Gastroesophageal sphincter (tissue), 4 donors: ENCODE data around the gene SPINK9. TPM values are rescaled to one million over a fixed set of nuclear protein-coding genes. Genes with fewer than 3 reads are reported as not detected.

Experiments
- ATAC-seq: fragments of 150-250 bp; one replicate; pipeline ENCODE4 v1.9.1; 2016; ENCODE audit warnings: mild to moderate bottlenecking, moderate library complexity
- H3K27ac ChIP-seq, 4 donors: fragments of 200-600 bp; sonication (generic) in 3 of 4; 1 replicate in 3 of 4; 2 replicates in 1 of 4; pipeline ENCODE4 v1.5.1; 2016 to 2019
- H3K27me3 ChIP-seq: fragments of 200-600 bp; sonication (generic); one replicate; pipeline ENCODE4 v1.5.1; 2019
- H3K36me3 ChIP-seq, 2 donors: fragments of 200-600 bp; sonication (generic); one replicate each; pipeline ENCODE4 v1.5.1; 2019; ENCODE audit warnings: control low read depth in 1 of 2
- H3K4me1 ChIP-seq, 3 donors: fragments of 200-600 bp; sonication (generic); 1 replicate in 2 of 3; 2 replicates in 1 of 3; pipeline ENCODE4 v1.5.1; 2016 to 2019; ENCODE audit warnings: control low read depth in 2 of 3
- H3K4me3 ChIP-seq, 2 donors: fragments of 200-600 bp; sonication (generic); one replicate each; pipeline ENCODE4 v1.5.1; 2019; ENCODE audit warnings: mild to moderate bottlenecking in 1 of 2, moderate library complexity in 1 of 2
- H3K9me3 ChIP-seq, 3 donors: fragments of 200-600 bp; sonication (generic); one replicate each; pipeline ENCODE4 v1.5.1; 2017 to 2019; ENCODE audit warnings: control low read depth in 2 of 3
- CTCF ChIP-seq, 4 experiments: fragments of 200-600 bp in 2 of 4; fragments of 450-650 bp in 2 of 4; sonication (generic) in 1 of 4; IDR thresholded peaks; one replicate each; pipeline ENCODE4 v1.5.1; 2017 to 2019; ENCODE audit warnings: antibody characterized with exemption in 4 of 4, mild to moderate bottlenecking in 2 of 4, moderate library complexity in 2 of 4
- EP300 ChIP-seq: sonication (generic); formaldehyde crosslinking; IDR thresholded peaks from one replicate; pipeline ENCODE4 v1.6.1; 2017; ENCODE audit warnings: antibody characterized with exemption, mild to moderate bottlenecking
- POLR2A ChIP-seq, 2 donors: fragments of 450-650 bp; IDR thresholded peaks; one replicate each; pipeline ENCODE4 v1.6.1; 2017; ENCODE audit warnings: antibody characterized with exemption in 2 of 2, mild to moderate bottlenecking in 2 of 2, moderate library complexity in 1 of 2
- POLR2AphosphoS5 ChIP-seq: sonication (generic); formaldehyde crosslinking; IDR thresholded peaks from one replicate; pipeline ENCODE4 v1.6.1; 2017; ENCODE audit warnings: antibody characterized with exemption
- WGBS, 2 donors: methylation state at CpG; one replicate each; pipeline ENCODE4 v1.1.5; 2018; ENCODE audit warnings: low coverage in 1 of 2; 5-methylcytosine and 5-hydroxymethylcytosine counted together
- total RNA-seq, 4 donors: library from RNA; depleted of rRNA; stranded (reverse); fragments of >200 nt; gene quantifications; one replicate each; pipeline ENCODE4 v1.1.0, GENCODE V29; 2016

Gene SPINK9
- total RNA-seq, 4 donors from 2014 or later: not detected

- Histone ChIP-seq H3K4me1 (peaks cover 11 to 42% (median 12%) of the 10 kb centered on the region in 3 donors), H3K9me3 (no peaks in the 10 kb centered on the region), H3K27me3 (no peaks in the 10 kb centered on the region), H3K36me3 (peaks cover 0 to 4% of the 10 kb centered on the region in 2 donors), H3K27ac (peak overlapping the region; percentile 41 to 93 (median 90)), H3K4me3 (peak overlapping the region; percentile 53 to 87)
- no peak for ATAC-seq
- 0% methylated on average over 3 of the region's 6 CpGs for WGBS, 2 donors
- TF ChIP-seq POLR2AphosphoS5 (no peak), POLR2A (IDR thresholded peaks at IDR 0.05) (no peak), CTCF (IDR thresholded peaks at IDR 0.05) (no peak), EP300 (no peak)
Measured at GRCh38 chr5:148384380-148384737, 49.0 kb downstream of the SPINK9 start.

GRCh38 chr5:148385094-148385493, 49.7 kb downstream of the SPINK9 start:
- H3K4me3 ChIP-seq: peak overlapping the region in 1 of 2 donors; percentile 87
- WGBS, 2 donors: 100% methylated on average over 1 of the region's 1 CpG
- no peaks in the 10 kb centered on the region for H3K27me3 ChIP-seq
- H3K36me3 ChIP-seq: peaks cover 0 to 4% of the 10 kb centered on the region in 2 donors
- TF ChIP-seq POLR2AphosphoS5 (no peak), EP300 (no peak), POLR2A (IDR thresholded peaks at IDR 0.05) (no peak), CTCF (IDR thresholded peaks at IDR 0.05) (no peak)
- ATAC-seq: no peak
- no peak overlapping the region for H3K27ac ChIP-seq
- H3K9me3 ChIP-seq: no peaks in the 10 kb centered on the region
- peaks cover 11 to 42% (median 12%) of the 10 kb centered on the region in 3 donors for H3K4me1 ChIP-seq

- Histone ChIP-seq H3K9me3 (no peaks in the 10 kb centered on the region), H3K4me1 (peaks cover 11 to 47% (median 12%) of the 10 kb centered on the region in 3 donors), H3K27ac (no peak overlapping the region), H3K27me3 (no peaks in the 10 kb centered on the region), H3K36me3 (peaks cover 0 to 4% of the 10 kb centered on the region in 2 donors), H3K4me3 (no peak overlapping the region)
- no peak for ATAC-seq
- 89 to 100% methylated on average over 1 of the region's 1 CpG for WGBS, 2 donors
- TF ChIP-seq POLR2AphosphoS5 (no peak), POLR2A (IDR thresholded peaks at IDR 0.05) (no peak), CTCF (IDR thresholded peaks at IDR 0.05) (no peak), EP300 (no peak)
Measured at GRCh38 chr5:148386041-148386440, 50.7 kb downstream of the SPINK9 start.

- peaks cover 0 to 4% of the 10 kb centered on the region in 2 donors for H3K36me3 ChIP-seq
- 43 to 48% methylated on average over 3 of the region's 3 CpGs for WGBS, 2 donors
- H3K4me3 ChIP-seq: no peak overlapping the region
- ATAC-seq: no peak
- H3K27me3 ChIP-seq: no peaks in the 10 kb centered on the region
- TF ChIP-seq POLR2AphosphoS5 (no peak), POLR2A (IDR thresholded peaks at IDR 0.05) (no peak), EP300 (no peak), CTCF (IDR thresholded peaks at IDR 0.05) (no peak)
- H3K4me1 ChIP-seq: peaks cover 11 to 56% (median 12%) of the 10 kb centered on the region in 3 donors
- H3K9me3 ChIP-seq: no peaks in the 10 kb centered on the region
- H3K27ac ChIP-seq: no peak overlapping the region
Measured at GRCh38 chr5:148387325-148387724, 52.0 kb downstream of the SPINK9 start.

GRCh38 chr5:148388696-148389095, 53.3 kb downstream of the SPINK9 start:
- no peak for TF ChIP-seq POLR2AphosphoS5
- no peak for TF ChIP-seq CTCF (IDR thresholded peaks at IDR 0.05)
- TF ChIP-seq POLR2A (IDR thresholded peaks at IDR 0.05): no peak
- TF ChIP-seq EP300: no peak
- H3K27me3 ChIP-seq: no peaks in the 10 kb centered on the region
- no peak for ATAC-seq
- H3K4me3 ChIP-seq: no peak overlapping the region
- 38 to 57% methylated on average over 1 of the region's 1 CpG for WGBS, 2 donors
- H3K36me3 ChIP-seq: peaks cover 0 to 4% of the 10 kb centered on the region in 2 donors
- H3K9me3 ChIP-seq: no peaks in the 10 kb centered on the region
- H3K27ac ChIP-seq: no peak overlapping the region
- H3K4me1 ChIP-seq: peaks cover 11 to 52% (median 12%) of the 10 kb centered on the region in 3 donors
